Activated gamma-delta T cell treated with Interleukin-2 at 50 U/mL for 16 hours (primary cell): Measurements from ENCODE around the gene VEGFD.
A peak's percentile ranks its signal among the peaks of the same experiment; 100 is the strongest.
"Not testable (repeated sequence)": the region's sequence is repeated elsewhere in the genome, so short reads cannot be mapped to it uniquely, and the experiment has no call there.

Source experiments
- DNase-seq: peaks from one replicate; pipeline ENCODE4 v3.0.0-alpha.2; 2020

Gene VEGFD

GRCh38 chrX:15358533-15358932, 25.7 kb downstream of the VEGFD start:
- no peak for DNase-seq

GRCh38 chrX:15356444-15356843, 27.8 kb downstream of the VEGFD start:
- DNase-seq = no peak

- no peak for DNase-seq
Observed at GRCh38 chrX:15350329-15350996, 33.8 kb downstream of the VEGFD start.

GRCh38 chrX:15349046-15349445, 35.2 kb downstream of the VEGFD start:
- no peak for DNase-seq

GRCh38 chrX:15345976-15346375, 38.2 kb downstream of the VEGFD start:
- DNase-seq = no peak

- no peak for DNase-seq
Observed at GRCh38 chrX:15344106-15344505, 40.1 kb downstream of the VEGFD start.

GRCh38 chrX:15343075-15343476, 41.1 kb downstream of the VEGFD start:
- DNase-seq = no peak

GRCh38 chrX:15340867-15341266, 43.3 kb downstream of the VEGFD start:
- DNase-seq = no peak

- peak; percentile 14 for DNase-seq
Observed at GRCh38 chrX:15336023-15336413, 48.2 kb downstream of the VEGFD start.

- DNase-seq = peak; percentile 84
Observed at GRCh38 chrX:15335135-15336022, 48.8 kb downstream of the VEGFD start, which contains the start of gene PIGA. Gene PIGA (minus strand): TSS chrX:15335523. CDS start chrX:15331930, 3,593 bp downstream.

GRCh38 chrX:15334561-15334960, 49.7 kb downstream of the VEGFD start:
- no peak for DNase-seq

GRCh38 chrX:15328821-15329220, 55.4 kb downstream of the VEGFD start:
- no peak for DNase-seq

- DNase-seq = no peak
Observed at GRCh38 chrX:15328131-15328530, 56.1 kb downstream of the VEGFD start.

- DNase-seq = no peak
Observed at GRCh38 chrX:15322472-15322871, 61.7 kb downstream of the VEGFD start.

GRCh38 chrX:15322072-15322471, 62.1 kb downstream of the VEGFD start:
- no peak for DNase-seq

GRCh38 chrX:15321447-15321846, 62.8 kb downstream of the VEGFD start:
- DNase-seq = no peak

GRCh38 chrX:15320297-15320696, 63.9 kb downstream of the VEGFD start:
- DNase-seq = no peak

- no peak for DNase-seq
Observed at GRCh38 chrX:15319075-15319474, 65.1 kb downstream of the VEGFD start.

- no peak for DNase-seq
Observed at GRCh38 chrX:15315509-15315908, 68.7 kb downstream of the VEGFD start, which contains the start of gene ASB11. Gene ASB11 (minus strand): TSS chrX:15315640. CDS start chrX:15315605, 35 bp downstream.

GRCh38 chrX:15314472-15314871, 69.7 kb downstream of the VEGFD start:
- DNase-seq = no peak

GRCh38 chrX:15311119-15311518, 73.1 kb downstream of the VEGFD start:
- no peak for DNase-seq

GRCh38 chrX:15310117-15310516, 74.1 kb downstream of the VEGFD start:
- DNase-seq = no peak

GRCh38 chrX:15305899-15306298, 78.3 kb downstream of the VEGFD start:
- DNase-seq = not testable (repeated sequence)

GRCh38 chrX:15301924-15302323, 82.3 kb downstream of the VEGFD start:
- no peak for DNase-seq
